Activated CD4-positive, alpha-beta T cell treated with anti-CD3 and anti-CD28 coated beads for 4 hours (primary cell): Measurements from ENCODE around the gene DGKZ.

Experiments used
- DNase-seq, 2 donors: peaks; one replicate each; pipeline ENCODE4 v3.0.0-alpha.2; 2020

DGKZ gene

GRCh38 chr11:46348566-46349401 lies 1.5 kb downstream of the DGKZ start:
- DNase-seq: peak; percentile 51 to 52

DNA sequence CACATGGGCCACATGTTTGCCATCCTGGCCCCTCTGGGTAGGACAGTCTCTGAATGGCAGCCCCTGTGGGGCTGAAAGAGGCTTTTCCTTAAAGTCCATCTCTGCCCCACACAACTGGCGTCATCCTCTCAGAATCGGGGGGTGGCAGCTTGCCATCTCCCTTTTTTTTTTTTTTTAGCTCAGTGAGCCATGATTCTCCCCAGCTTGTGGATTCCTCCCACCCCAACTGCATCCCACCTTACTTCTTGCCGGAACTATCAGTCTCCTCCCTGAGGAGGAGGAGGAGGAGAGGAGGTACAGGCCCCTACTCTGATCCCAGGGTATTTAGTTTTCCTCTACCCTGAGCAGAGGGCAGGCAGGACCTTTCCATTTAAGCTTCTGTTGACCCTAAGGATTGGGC lies 3.4 kb downstream of the DGKZ start:
- DNase-seq: no peak

GRCh38 chr11:46351148-46351547 lies 3.9 kb downstream of the DGKZ start:
- no peak for DNase-seq

GRCh38 chr11:46351606-46352005 lies 4.3 kb downstream of the DGKZ start:
- DNase-seq: no peak

DNA sequence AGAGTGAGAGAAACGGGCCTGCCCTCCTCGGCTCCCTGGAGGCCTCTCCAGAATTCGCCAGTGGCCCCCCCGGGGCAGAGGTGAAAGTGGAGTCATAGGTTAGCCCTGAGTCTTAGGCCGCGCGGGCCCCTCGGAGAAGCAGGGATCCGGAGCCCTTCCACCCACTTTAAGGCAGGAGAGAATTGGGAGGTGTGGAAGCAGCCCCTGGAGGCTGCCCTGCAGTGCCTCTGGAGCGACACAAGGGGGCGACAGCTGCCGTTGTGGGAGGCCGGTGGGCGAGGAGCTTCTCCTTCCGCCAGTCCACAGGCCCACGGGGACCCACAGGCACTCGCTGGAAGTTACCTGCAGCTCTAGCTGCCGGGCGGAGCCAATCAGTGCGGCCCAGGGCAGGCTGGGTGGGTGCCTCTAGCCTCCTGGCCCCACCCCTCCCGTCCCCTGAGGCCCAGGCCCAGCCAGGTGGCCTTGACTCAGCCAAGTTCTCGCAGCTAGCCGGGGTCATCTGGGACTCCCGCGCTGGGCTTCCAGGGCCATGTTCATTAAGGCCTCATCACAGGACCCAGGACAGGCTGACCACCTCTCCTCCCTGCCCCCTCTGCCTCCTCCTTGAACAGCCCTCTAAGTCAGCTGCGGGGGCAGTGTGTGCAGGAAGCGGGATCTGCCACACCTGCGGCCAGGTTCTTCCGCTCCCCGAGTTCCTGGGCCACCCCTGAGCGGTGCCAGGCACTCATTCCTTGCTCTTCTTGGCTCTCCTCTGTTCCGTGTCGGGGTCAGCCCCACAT lies 5.0 kb downstream of the DGKZ start:
- peak; percentile 71 to 77 for DNase-seq

- DNase-seq: peak; percentile 80 to 84
Observed at GRCh38 chr11:46353698-46354097, 6.4 kb downstream of the DGKZ start.

- DNase-seq: no peak
Observed at GRCh38 chr11:46356924-46357482, 9.7 kb downstream of the DGKZ start.

- DNase-seq: no peak
Observed at GRCh38 chr11:46357483-46357936, 10.2 kb downstream of the DGKZ start.

DNA sequence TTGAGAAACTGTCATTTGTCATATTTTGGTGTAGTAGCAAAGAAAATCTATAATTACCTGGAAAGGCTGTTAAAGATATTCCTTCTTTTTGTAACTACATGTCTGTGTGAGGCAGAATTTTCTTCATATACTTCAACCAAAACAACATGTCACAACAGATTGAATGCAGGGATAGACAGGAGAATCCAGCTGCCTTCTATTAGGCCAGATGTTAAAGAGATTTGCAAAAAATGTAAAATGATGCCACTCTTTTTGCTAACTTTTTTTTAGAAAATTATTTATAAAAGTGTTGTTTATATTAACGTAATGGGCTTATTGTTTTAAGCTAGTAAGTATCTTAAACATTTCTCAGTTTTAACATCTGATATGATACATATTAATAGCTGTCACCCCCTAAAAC lies 12.7 kb downstream of the DGKZ start:
- DNase-seq: no peak

DNA sequence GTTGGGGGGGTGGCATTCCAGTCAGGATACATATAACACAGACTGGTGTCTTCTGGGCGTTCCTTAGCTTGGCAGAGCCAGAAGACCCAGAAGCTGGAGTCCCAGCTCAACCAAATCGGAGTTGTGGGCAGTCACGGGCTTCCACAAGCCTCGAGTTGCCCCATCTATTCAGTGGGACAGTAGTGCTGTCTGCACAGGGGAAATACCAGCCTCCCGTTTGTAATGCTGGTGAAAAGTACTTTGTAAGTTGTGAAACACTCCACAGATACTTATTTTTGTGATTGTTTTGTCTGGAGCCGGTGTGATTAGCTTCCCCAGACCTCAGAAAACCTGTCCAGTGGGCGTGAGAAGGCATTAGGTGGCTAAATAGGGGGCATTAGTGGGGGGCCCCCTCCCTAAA lies 13.6 kb downstream of the DGKZ start:
- no peak for DNase-seq

- peak; percentile 61 to 63 for DNase-seq
Observed at GRCh38 chr11:46361283-46362155, 14.3 kb downstream of the DGKZ start.

DNA sequence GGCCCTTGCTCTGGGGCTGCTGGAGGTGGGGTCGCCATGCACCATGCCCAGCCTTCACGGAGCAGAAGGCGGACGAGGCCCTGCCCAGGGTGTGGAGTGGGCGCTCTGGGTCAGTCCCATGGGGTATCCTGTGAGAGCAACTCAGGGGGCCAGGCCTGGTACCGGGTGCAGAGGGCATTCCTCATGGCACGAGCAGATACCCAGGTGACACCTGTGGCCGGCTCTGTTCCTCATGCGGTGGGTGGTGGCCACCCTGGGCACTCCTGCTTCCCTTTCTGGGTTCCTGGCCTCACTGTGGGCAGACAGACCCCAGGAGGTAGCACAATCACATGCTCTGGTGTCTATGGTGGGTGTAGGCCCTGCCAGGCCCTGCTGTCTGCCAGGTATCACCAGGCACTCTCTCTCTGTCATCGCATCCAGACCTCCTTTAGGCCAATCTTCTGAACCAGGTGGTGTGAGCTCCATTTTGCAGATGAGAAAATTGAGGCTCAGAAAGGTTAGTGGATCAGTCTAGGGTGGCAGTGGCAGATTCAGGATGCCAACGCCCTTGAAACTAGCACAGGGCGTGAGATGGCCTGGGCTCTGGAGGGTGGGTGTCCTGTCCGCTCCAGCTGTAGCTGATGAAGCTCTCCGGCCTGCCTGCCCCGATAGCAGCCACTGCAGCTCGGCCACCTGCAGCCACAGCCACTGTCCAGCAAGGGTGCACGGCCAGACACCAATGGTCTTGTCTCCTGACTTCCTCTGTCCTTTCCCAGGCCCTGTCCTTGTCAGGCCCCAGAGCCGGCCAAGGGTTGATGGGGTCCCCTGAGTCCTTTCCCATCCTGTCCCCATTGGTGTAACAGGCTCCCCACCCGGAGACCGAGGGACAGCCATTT lies 15.1 kb downstream of the DGKZ start:
- no peak for DNase-seq

- no peak for DNase-seq
Observed at GRCh38 chr11:46363031-46363407, 15.8 kb downstream of the DGKZ start.

DNA sequence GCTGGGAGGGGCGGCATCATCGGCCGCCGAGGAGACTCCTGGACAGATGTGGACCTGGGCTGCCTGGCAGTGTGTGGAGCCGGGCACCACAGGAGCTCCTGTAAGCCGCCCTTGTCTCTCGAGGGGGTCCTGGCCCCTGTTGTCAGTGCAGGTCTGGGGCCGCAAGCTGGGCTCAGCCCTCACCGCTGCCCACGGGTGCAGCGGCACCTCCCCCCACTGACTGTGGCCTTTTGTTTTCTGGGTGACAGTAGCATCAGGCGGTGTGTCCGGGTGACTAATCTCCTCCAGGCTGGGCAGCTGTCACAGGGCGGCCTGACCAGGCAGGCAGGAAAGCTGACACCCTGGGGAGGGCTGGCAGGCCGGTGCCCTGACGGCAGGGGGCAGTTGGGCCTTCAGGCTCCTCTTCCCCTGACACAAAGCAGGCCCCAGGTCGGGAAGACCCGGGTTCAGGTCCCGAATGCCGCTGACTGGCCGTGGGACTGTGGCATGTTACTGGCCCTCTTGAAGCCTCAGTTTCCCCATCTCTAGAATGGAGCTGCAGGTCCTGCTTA lies 16.3 kb downstream of the DGKZ start:
- no peak for DNase-seq

DNA sequence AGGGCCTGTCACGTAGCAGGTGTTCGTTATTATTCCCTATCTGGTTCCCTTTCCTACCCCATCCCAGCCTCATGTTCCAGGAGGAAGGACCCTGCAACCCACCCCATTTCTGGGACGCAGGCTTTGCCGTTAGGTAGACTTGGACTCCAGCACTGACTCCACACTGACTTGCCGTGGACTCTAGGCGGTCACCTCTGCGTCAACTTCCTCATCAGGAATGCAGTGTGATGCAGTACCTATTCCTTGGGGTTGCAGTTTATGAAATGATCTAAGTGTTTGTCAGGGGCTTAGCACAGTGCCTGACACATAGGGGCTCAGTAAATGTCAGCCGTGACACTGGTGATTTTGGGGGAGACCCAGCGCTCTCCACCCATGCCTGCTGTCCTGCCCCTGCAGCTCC lies 16.8 kb downstream of the DGKZ start:
- DNase-seq: no peak

DNA sequence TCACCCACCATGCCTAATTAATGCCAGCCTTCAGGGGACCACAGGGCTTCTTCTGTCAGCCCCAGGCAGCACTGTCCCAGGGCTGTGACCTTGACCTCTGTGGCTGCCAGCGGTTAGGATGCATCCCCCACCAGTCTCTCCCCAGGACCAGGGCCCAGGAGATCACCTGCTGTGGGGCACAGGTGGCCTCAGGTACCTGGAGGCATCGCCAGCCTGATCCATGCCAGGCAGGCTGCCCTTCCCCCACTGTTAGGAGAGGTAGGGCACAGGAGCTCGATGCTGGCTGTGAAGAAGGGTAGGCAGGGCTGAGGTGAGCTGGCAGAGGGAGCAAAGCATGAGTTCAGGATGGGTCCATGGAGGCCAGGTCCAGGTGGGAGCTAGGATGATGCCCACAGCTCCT lies 17.5 kb downstream of the DGKZ start:
- no peak for DNase-seq

- DNase-seq: no peak
Observed at GRCh38 chr11:46366260-46366659, 19.0 kb downstream of the DGKZ start.

- DNase-seq: no peak
Observed at GRCh38 chr11:46366661-46367161, 19.4 kb downstream of the DGKZ start.

DNA sequence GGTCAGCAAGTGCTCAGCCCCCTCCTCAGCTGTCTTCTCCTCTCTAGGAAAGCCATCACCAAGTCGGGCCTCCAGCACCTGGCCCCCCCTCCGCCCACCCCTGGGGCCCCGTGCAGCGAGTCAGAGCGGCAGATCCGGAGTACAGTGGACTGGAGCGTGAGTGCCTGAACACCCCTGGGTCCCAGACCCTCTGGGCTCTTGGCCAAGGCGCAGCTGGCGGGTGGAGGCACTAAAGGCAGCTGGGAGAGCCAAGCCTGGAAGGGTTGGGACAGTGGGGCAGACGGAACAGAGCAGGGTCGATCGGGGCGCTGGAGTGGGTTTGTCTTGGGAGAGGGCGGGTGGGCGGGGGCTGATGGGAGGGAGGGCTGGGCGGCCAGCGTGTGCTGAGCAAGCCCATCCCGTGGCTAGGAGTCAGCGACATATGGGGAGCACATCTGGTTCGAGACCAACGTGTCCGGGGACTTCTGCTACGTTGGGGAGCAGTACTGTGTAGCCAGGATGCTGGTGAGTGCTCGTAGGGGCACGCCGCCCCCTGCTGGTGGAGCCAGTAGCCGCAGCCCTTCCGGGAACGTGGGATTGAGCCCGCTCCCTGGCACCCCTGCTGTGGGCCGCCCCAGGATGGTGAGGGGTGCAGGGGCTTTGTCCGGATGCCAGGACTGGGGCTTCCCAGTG lies 20.1 kb downstream of the DGKZ start:
- peak; percentile 70 to 76 for DNase-seq

GRCh38 chr11:46367916-46368267 lies 20.6 kb downstream of the DGKZ start:
- no peak for DNase-seq
